ENCODE data around the gene SMYD2.

Gene SMYD2

DNA sequence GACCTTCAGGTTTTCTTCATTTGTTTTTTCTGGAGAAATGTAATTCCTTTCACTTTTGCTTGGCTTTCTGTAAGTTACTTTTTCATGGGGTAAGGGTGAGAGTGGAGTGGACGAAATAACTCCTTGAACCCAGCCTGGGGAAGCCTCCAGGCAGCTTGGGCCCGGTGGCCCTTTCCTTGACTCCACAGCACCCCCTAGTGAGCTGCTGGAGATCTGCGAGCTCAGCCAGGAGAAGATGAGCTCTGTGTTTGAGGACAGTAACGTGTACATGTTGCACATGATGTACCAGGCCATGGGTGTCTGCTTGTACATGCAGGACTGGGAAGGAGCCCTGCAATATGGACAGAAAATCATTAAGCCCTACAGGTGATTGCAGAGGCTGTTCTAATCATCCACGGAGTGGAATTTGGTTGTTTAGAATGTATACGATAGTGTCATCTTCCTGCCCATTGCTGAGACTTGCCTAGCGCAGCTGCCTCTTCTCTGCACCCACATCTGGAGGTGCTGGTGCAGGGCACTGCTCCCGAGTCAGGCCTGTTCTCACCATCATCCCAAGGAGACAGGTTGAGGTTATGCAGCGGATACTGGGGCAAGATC lies 51.0 kb downstream of the SMYD2 start:
- FAIRE-seq (peak; percentile 85), DNase-seq (ENCODE audit: insufficient read length, low spot score) (peak; percentile 56)
- TF ChIP-seq PAX5 (IDR thresholded peaks at IDR 0.05; ENCODE audit: insufficient read depth, low read length, severe bottlenecking) (no peak), SPI1 (IDR thresholded peaks at IDR 0.05; ENCODE audit: low read depth, low read length) (no peak), TAF1 (IDR thresholded peaks at IDR 0.05; ENCODE audit: low read depth, low read length) (no peak), POLR2AphosphoS5 (IDR thresholded peaks at IDR 0.05; ENCODE audit: low read depth, low read length) (no peak), POLR2A (IDR thresholded peaks at IDR 0.05; ENCODE audit: low read depth, low read length) (no peak), POU2F2 (IDR thresholded peaks at IDR 0.05; ENCODE audit: low read depth, low read length) (no peak)

DNA sequence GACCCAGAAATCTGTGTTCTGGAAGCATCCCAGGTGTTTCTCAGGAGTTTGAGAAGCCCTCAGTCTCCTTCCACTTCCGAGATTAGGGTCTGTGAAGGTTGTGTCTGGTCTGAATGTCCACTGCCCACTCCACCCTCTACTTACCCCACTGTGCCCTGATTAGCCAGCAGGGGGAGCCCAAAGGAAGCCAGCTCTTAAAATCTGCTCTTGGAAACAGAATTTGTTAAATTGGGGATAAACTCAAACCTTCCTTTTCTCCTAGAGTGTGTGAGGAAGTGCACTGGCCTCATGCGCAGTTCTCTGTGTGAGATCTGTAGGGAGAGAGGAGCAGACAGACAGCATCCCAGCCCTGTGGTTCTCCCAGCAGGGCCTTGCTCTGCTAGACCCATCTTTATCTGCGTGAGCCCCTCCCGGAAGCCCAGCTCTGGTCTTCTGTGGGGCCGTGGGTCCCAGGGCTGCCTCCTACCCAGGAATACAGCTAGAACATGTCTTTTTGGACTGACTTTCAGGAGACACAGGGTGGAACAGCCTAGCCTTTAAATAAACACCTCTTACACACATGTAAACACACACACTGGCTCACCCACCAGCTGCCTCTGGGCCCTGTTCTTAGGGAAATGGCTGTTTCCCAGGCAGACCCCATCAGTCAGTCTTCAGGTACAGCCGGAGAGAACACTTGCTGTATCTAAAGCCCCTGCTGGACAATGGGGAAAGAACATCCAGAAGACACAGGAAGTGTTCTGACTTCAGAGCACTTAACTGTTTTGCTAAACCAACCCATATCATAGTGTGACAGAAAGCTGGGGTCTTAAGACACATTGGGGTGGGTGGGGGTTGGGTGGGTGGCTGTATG lies 52.2 kb downstream of the SMYD2 start:
- DNase-seq (ENCODE audit: insufficient read length, low spot score) (peak; percentile 32), FAIRE-seq (peak; percentile 64)
- TF ChIP-seq TAF1 (IDR thresholded peaks at IDR 0.05; ENCODE audit: low read depth, low read length) (no peak), POU2F2 (IDR thresholded peaks at IDR 0.05; ENCODE audit: low read depth, low read length) (no peak), PAX5 (IDR thresholded peaks at IDR 0.05; ENCODE audit: insufficient read depth, low read length, severe bottlenecking) (no peak), POLR2AphosphoS5 (IDR thresholded peaks at IDR 0.05; ENCODE audit: low read depth, low read length) (no peak), POLR2A (IDR thresholded peaks at IDR 0.05; ENCODE audit: low read depth, low read length) (no peak), SPI1 (IDR thresholded peaks at IDR 0.05; ENCODE audit: low read depth, low read length) (no peak)

- TF ChIP-seq PAX5 (IDR thresholded peaks at IDR 0.05; ENCODE audit: insufficient read depth, low read length, severe bottlenecking) (no peak), POLR2A (IDR thresholded peaks at IDR 0.05; ENCODE audit: low read depth, low read length) (no peak), POU2F2 (IDR thresholded peaks at IDR 0.05; ENCODE audit: low read depth, low read length) (no peak), TAF1 (IDR thresholded peaks at IDR 0.05; ENCODE audit: low read depth, low read length) (no peak), POLR2AphosphoS5 (IDR thresholded peaks at IDR 0.05; ENCODE audit: low read depth, low read length) (no peak), SPI1 (IDR thresholded peaks at IDR 0.05; ENCODE audit: low read depth, low read length) (no peak)
- no peak for FAIRE-seq
- DNase-seq (ENCODE audit: insufficient read length, low spot score): no peak
Observed at GRCh38 chr1:214335567-214335966, 54.6 kb downstream of the SMYD2 start.

- TF ChIP-seq POLR2AphosphoS5 (IDR thresholded peaks at IDR 0.05; ENCODE audit: low read depth, low read length) (no peak), POLR2A (IDR thresholded peaks at IDR 0.05; ENCODE audit: low read depth, low read length) (no peak), SPI1 (IDR thresholded peaks at IDR 0.05; ENCODE audit: low read depth, low read length) (no peak), PAX5 (IDR thresholded peaks at IDR 0.05; ENCODE audit: insufficient read depth, low read length, severe bottlenecking) (no peak), TAF1 (IDR thresholded peaks at IDR 0.05; ENCODE audit: low read depth, low read length) (no peak), POU2F2 (IDR thresholded peaks at IDR 0.05; ENCODE audit: low read depth, low read length) (no peak)
- no peak for DNase-seq (ENCODE audit: insufficient read length, low spot score)
- no peak for FAIRE-seq
Observed at GRCh38 chr1:214337015-214337414, 56.1 kb downstream of the SMYD2 start.

DNA sequence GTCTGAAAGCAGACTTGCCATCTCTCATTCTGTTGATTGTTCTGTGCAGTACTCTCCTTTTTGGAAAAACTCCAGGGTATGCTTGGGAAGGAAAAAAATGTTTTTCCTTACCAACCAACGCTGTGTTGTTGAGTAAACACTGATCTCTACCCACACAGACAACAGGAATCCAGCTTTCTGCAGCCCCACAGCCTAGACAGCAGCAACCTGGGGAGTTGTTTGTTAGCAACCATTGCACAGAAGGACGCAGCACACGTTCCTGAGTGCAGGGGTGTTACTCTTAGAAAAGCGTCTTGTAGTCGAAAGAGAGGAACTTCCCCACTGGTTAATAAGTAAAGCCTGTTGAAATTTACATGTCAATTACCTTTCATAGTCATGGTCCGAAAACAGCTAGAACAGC lies 56.6 kb downstream of the SMYD2 start:
- TF ChIP-seq TAF1 (IDR thresholded peaks at IDR 0.05; ENCODE audit: low read depth, low read length) (no peak), POLR2AphosphoS5 (IDR thresholded peaks at IDR 0.05; ENCODE audit: low read depth, low read length) (no peak), POLR2A (IDR thresholded peaks at IDR 0.05; ENCODE audit: low read depth, low read length) (no peak), PAX5 (IDR thresholded peaks at IDR 0.05; ENCODE audit: insufficient read depth, low read length, severe bottlenecking) (no peak), POU2F2 (IDR thresholded peaks at IDR 0.05; ENCODE audit: low read depth, low read length) (no peak), SPI1 (IDR thresholded peaks at IDR 0.05; ENCODE audit: low read depth, low read length) (no peak)
- DNase-seq (ENCODE audit: insufficient read length, low spot score) (no peak), FAIRE-seq (no peak)

- no peak for TF ChIP-seq SPI1 (IDR thresholded peaks at IDR 0.05; ENCODE audit: low read depth, low read length)
- DNase-seq (ENCODE audit: insufficient read length, low spot score) (no peak), FAIRE-seq (no peak)
Observed at GRCh38 chr1:214338212-214338611, 57.3 kb downstream of the SMYD2 start.

GRCh38 chr1:214341459-214341858 lies 60.5 kb downstream of the SMYD2 start:
- TF ChIP-seq POLR2A (IDR thresholded peaks at IDR 0.05; ENCODE audit: low read depth, low read length): no peak
- no peak for TF ChIP-seq SPI1 (IDR thresholded peaks at IDR 0.05; ENCODE audit: low read depth, low read length)
- TF ChIP-seq POLR2AphosphoS5 (IDR thresholded peaks at IDR 0.05; ENCODE audit: low read depth, low read length): no peak
- TF ChIP-seq PAX5 (IDR thresholded peaks at IDR 0.05; ENCODE audit: insufficient read depth, low read length, severe bottlenecking): no peak
- TF ChIP-seq TAF1 (IDR thresholded peaks at IDR 0.05; ENCODE audit: low read depth, low read length): no peak
- TF ChIP-seq POU2F2 (IDR thresholded peaks at IDR 0.05; ENCODE audit: low read depth, low read length): no peak
- FAIRE-seq: no peak
- DNase-seq (ENCODE audit: insufficient read length, low spot score): no peak

DNA sequence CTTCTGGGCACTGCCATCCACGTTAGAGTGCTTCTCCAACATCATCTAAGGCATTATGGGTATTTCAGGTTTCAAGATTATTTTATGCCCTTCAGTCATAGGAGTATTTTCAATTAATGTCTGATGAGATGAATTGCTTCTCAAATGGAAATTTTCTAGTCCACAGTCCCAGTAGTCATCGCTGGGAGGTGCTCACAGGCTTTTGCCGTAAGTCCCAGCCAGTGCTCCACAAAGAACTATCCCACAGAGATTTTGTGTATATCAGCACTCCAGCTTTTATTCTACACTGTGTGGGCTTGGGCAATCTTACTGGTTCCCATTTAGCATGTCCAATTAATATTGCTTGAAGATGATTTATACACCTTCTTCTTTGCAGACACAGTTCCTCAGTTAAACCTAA lies 61.0 kb downstream of the SMYD2 start:
- FAIRE-seq (no peak), DNase-seq (ENCODE audit: insufficient read length, low spot score) (no peak)
- TF ChIP-seq TAF1 (IDR thresholded peaks at IDR 0.05; ENCODE audit: low read depth, low read length): no peak
- TF ChIP-seq PAX5 (IDR thresholded peaks at IDR 0.05; ENCODE audit: insufficient read depth, low read length, severe bottlenecking): no peak
- TF ChIP-seq POLR2AphosphoS5 (IDR thresholded peaks at IDR 0.05; ENCODE audit: low read depth, low read length): no peak
- no peak for TF ChIP-seq POU2F2 (IDR thresholded peaks at IDR 0.05; ENCODE audit: low read depth, low read length)
- TF ChIP-seq SPI1 (IDR thresholded peaks at IDR 0.05; ENCODE audit: low read depth, low read length): no peak
- TF ChIP-seq POLR2A (IDR thresholded peaks at IDR 0.05; ENCODE audit: low read depth, low read length): no peak

GRCh38 chr1:214342525-214342924 lies 61.6 kb downstream of the SMYD2 start:
- DNase-seq (ENCODE audit: insufficient read length, low spot score) (no peak), FAIRE-seq (no peak)
- TF ChIP-seq PAX5 (IDR thresholded peaks at IDR 0.05; ENCODE audit: insufficient read depth, low read length, severe bottlenecking) (no peak), TAF1 (IDR thresholded peaks at IDR 0.05; ENCODE audit: low read depth, low read length) (no peak), SPI1 (IDR thresholded peaks at IDR 0.05; ENCODE audit: low read depth, low read length) (no peak), POLR2AphosphoS5 (IDR thresholded peaks at IDR 0.05; ENCODE audit: low read depth, low read length) (no peak), POU2F2 (IDR thresholded peaks at IDR 0.05; ENCODE audit: low read depth, low read length) (no peak), POLR2A (IDR thresholded peaks at IDR 0.05; ENCODE audit: low read depth, low read length) (no peak)
